ENCODE measurements around the gene NCKAP5. TPM values are rescaled to one million over a fixed set of nuclear protein-coding genes. Genes with fewer than 3 reads are reported as not detected.
A peak's percentile ranks its signal among the peaks of the same experiment; 100 is the strongest.

The NCKAP5 gene
- total and polyA plus RNA-seq, 2 of the 13 experiments (the other 11 are each of a cell fraction or from before 2014, with no cell fraction given) = 0.01 TPM; not detected in 1

- H3K27ac ChIP-seq (ENCODE audit: extremely low read length, insufficient read depth, low read length) = no peak overlapping the region
- peak; percentile 87 for TF ChIP-seq MAFF (IDR thresholded peaks at IDR 0.05; ENCODE audit: low read depth, low read length)
- TF ChIP-seq MAFK (conservative IDR thresholded peaks at IDR 0.05 in 1 of 2, IDR thresholded peaks at IDR 0.05 in 1 of 2; ENCODE audit: low read length in 2 of 2) = peak; percentile 80 to 85
- TF ChIP-seq SRY (CRISPR knock-in tag; IDR thresholded peaks at IDR 0.05) = no peak
- no peaks in the 10 kb centered on the region for H3K27me3 ChIP-seq (ENCODE audit: control insufficient read depth in 1 of 2, insufficient read depth in 2 of 2, low read length in 2 of 2)
- peaks cover 49% of the 10 kb centered on the region for H3K9me3 ChIP-seq (ENCODE audit: low read length)
- intact Hi-C loops (cut with micrococcal nuclease; ENCODE audit: unreplicated experiment) (no loop called here), in situ Hi-C loops (cut with HindIII; ENCODE audit: extremely low pct_ligation_motif_present, low pct_unique_long_range_greater_than_20kb) (no loop called here)
- FAIRE-seq (no peak), ATAC-seq (no peak), DNase-seq (ENCODE audit: low spot score) (no peak)
- H3K4me1 ChIP-seq (ENCODE audit: insufficient read depth, low read length) = no peaks in the 10 kb centered on the region
- H4K20me1 ChIP-seq (ENCODE audit: insufficient read depth, low read length) = no peaks in the 10 kb centered on the region
- H3K79me2 ChIP-seq (ENCODE audit: insufficient read depth, low read length) = no peaks in the 10 kb centered on the region
- no peak overlapping the region for H3K4me2 ChIP-seq (ENCODE audit: low read depth, low read length)
- H3K9ac ChIP-seq (ENCODE audit: insufficient read depth, low read depth, low read length) = no peak overlapping the region
- POLR2A ChIA-PET = no interaction called here
- 49% methylated on average over 4 of the region's 4 CpGs for WGBS (ENCODE audit: low lambda C conversion rate)
- no peak overlapping the region for H2AFZ ChIP-seq (ENCODE audit: low read length)
- BruUV-seq (replicated peaks) = no TSS peak
- CTCF ChIA-PET (ENCODE audit: low intra/inter-chr PET ratio, low total read pairs) = no interaction called here
- no peaks in the 10 kb centered on the region for H3K36me3 ChIP-seq (replicated peaks in 1 of 2; ENCODE audit: control insufficient read depth in 1 of 2, insufficient read depth in 2 of 2, low read length in 2 of 2)
- H3K4me3 ChIP-seq (replicated peaks in 1 of 3; ENCODE audit: insufficient read depth in 1 of 3, low read depth in 2 of 3, low read length in 3 of 3) = no peak overlapping the region
These were observed 626.8 kb downstream of the NCKAP5 start for GRCh38 chr2:132941296-132942020.

- Histone ChIP-seq H2AFZ (ENCODE audit: low read length) (no peak overlapping the region), H3K36me3 (replicated peaks in 1 of 2; ENCODE audit: control insufficient read depth in 1 of 2, insufficient read depth in 2 of 2, low read length in 2 of 2) (no peaks in the 10 kb centered on the region), H3K27me3 (ENCODE audit: control insufficient read depth in 1 of 2, insufficient read depth in 2 of 2, low read length in 2 of 2) (no peaks in the 10 kb centered on the region), H3K9ac (ENCODE audit: insufficient read depth, low read depth, low read length) (no peak overlapping the region), H3K9me3 (ENCODE audit: low read length) (peaks cover 35% of the 10 kb centered on the region), H3K79me2 (ENCODE audit: insufficient read depth, low read length) (no peaks in the 10 kb centered on the region), H3K4me2 (ENCODE audit: low read depth, low read length) (no peak overlapping the region), H3K27ac (ENCODE audit: extremely low read length, insufficient read depth, low read length) (no peak overlapping the region), H3K4me1 (ENCODE audit: insufficient read depth, low read length) (no peaks in the 10 kb centered on the region), H3K4me3 (replicated peaks in 1 of 3; ENCODE audit: insufficient read depth in 1 of 3, low read depth in 2 of 3, low read length in 3 of 3) (no peak overlapping the region), H4K20me1 (ENCODE audit: insufficient read depth, low read length) (no peaks in the 10 kb centered on the region)
- intact Hi-C loops (cut with micrococcal nuclease; ENCODE audit: unreplicated experiment) = no loop called here
- in situ Hi-C loops (cut with HindIII; ENCODE audit: extremely low pct_ligation_motif_present, low pct_unique_long_range_greater_than_20kb) = no loop called here
- no peak for FAIRE-seq
- whole genome bisulfite sequencing (ENCODE audit: low lambda C conversion rate) = 0% methylated on average over 2 of the region's 2 CpGs
- no peak for DNase-seq (ENCODE audit: low spot score)
- ChIA-PET POLR2A (no interaction called here), CTCF (ENCODE audit: low intra/inter-chr PET ratio, low total read pairs) (no interaction called here)
- no peak for ATAC-seq
- BruUV-seq (replicated peaks) = no TSS peak
- TF ChIP-seq HDAC6 (IDR thresholded peaks at IDR 0.05; ENCODE audit: low read depth, low read length) (no peak), GLI4 (CRISPR knock-in tag; IDR thresholded peaks at IDR 0.05; ENCODE audit: borderline replicate concordance) (no peak), NFAT5 (CRISPR knock-in tag; IDR thresholded peaks at IDR 0.05) (no peak), NFYB (CRISPR knock-in tag; IDR thresholded peaks at IDR 0.05) (no peak), ZNF224 (CRISPR knock-in tag; IDR thresholded peaks at IDR 0.05) (no peak)
- TF ChIP-seq, protein P1, sequence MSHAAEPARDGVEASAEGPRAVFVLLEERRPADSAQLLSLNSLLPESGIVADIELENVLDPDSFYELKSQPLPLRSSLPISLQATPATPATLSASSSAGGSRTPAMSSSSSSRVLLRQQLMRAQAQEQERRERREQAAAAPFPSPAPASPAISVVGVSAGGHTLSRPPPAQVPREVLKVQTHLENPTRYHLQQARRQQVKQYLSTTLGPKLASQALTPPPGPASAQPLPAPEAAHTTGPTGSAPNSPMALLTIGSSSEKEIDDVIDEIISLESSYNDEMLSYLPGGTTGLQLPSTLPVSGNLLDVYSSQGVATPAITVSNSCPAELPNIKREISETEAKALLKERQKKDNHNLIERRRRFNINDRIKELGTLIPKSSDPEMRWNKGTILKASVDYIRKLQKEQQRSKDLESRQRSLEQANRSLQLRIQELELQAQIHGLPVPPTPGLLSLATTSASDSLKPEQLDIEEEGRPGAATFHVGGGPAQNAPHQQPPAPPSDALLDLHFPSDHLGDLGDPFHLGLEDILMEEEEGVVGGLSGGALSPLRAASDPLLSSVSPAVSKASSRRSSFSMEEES (CRISPR knock-in tag; IDR thresholded peaks at IDR 0.05) = no peak
These were observed 630.6 kb downstream of the NCKAP5 start for GRCh38 chr2:132937629-132938028.

All from HepG2 (cell line).